Heart left ventricle (tissue), 13 donors: ENCODE data around the gene HS6ST3.

Experiments
- POLR2A ChIP-seq, 2 donors: fragments of 450-650 bp; IDR thresholded peaks; one replicate each; pipeline ENCODE4 v1.6.1; 2017; ENCODE audit warnings: antibody characterized with exemption in 2 of 2, mild to moderate bottlenecking in 2 of 2, moderate library complexity in 2 of 2
- TF ChIP-seq, protein P1 (sequence below), 12 donors: fragments of 200-600 bp; sonication (generic) in 4 of 12; IDR thresholded peaks; one replicate each; pipeline versions ENCODE4 v1.5.0 to v1.8.0; 2018 to 2022; ENCODE audit warnings: antibody characterized with exemption in 12 of 12, mild to moderate bottlenecking in 5 of 12
- donor health status: ischemic (EF 13 %, LVEDD 7.1; RV severe dilation, severe dysfunction).
- donor health status: DM: no; HTN: yes; CAD: no.
- donor health status: DM: no; HTN: no; CAD: no.
- donor health status: ischemic (EF 25% LVEDD 6.9; RV normal size, moderate dysfunction).
- donor health status: ischemic (EF 25% LVEDD 5.7; RV mildly dilated, moderate dysfunction).
- donor health status: ischemic (EF 35%, LVEDD 5.7; RV mildly dilated, moderate dysfunction).
- donor health status: nonischemic (EF 11% LVEDD 7.7; RV severe dilation, severe dysfunction).
- donor health status: DM: yes; HTN: yes; CAD: no.
- donor health status: PGD.
- donor health status: ischemic (EF 29% LVEDD 5.4; RV normal size, mild dysfunction).
- donor health status: nonischemic (EF 23%, LVEDD 6.1; RV moderate dilation, normal function).

DNA sequence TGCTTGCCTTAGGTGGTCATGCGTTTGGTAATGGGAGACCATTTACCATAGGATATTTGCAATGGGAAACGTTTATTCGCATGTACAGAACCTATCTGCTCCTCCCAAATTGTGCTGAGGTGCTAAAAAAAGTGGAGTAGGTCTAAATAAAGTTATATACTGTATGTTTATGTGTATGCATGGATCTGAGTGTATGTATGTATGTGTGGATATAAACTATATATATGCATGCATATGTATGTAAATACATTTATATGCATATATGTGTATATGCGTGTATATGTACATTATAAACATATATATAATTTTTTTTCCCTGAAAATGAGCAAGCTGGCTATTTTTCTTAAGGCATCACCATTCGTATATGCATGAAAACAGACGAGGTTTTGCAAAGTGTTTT is 95.9 kb downstream of the HS6ST3 start:
- TF ChIP-seq, protein P1, sequence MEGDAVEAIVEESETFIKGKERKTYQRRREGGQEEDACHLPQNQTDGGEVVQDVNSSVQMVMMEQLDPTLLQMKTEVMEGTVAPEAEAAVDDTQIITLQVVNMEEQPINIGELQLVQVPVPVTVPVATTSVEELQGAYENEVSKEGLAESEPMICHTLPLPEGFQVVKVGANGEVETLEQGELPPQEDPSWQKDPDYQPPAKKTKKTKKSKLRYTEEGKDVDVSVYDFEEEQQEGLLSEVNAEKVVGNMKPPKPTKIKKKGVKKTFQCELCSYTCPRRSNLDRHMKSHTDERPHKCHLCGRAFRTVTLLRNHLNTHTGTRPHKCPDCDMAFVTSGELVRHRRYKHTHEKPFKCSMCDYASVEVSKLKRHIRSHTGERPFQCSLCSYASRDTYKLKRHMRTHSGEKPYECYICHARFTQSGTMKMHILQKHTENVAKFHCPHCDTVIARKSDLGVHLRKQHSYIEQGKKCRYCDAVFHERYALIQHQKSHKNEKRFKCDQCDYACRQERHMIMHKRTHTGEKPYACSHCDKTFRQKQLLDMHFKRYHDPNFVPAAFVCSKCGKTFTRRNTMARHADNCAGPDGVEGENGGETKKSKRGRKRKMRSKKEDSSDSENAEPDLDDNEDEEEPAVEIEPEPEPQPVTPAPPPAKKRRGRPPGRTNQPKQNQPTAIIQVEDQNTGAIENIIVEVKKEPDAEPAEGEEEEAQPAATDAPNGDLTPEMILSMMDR (IDR thresholded peaks at IDR 0.05): no peak
- no peak for TF ChIP-seq POLR2A (IDR thresholded peaks at IDR 0.05)
